Frontal cortex (tissue), 4 donors: Measurements from ENCODE around the gene DOCK8. TPM values are rescaled to one million over a fixed set of nuclear protein-coding genes. Genes with fewer than 3 reads are reported as not detected.

Experiments
- DNase-seq, 2 donors: peaks; one replicate each; pipeline ENCODE4 v3.0.0; 2012; ENCODE audit warnings: low spot score in 2 of 2
- FAIRE-seq: peaks from 2 replicates; lab custom pipeline; 2012; peaks lifted over from hg19 to GRCh38; lab: Jason Lieb, UNC
- total RNA-seq: library from RNA; depleted of rRNA; stranded (reverse); fragments of >200 nt; gene quantifications from one replicate; pipeline ENCODE4 v1.2.3, GENCODE V29; 2014
- donor health status: control.
- donor health status: control.
- donor health status: control.

Gene DOCK8
- total RNA-seq, 1 donor from 2014 or later, result 2.4 TPM

DNA sequence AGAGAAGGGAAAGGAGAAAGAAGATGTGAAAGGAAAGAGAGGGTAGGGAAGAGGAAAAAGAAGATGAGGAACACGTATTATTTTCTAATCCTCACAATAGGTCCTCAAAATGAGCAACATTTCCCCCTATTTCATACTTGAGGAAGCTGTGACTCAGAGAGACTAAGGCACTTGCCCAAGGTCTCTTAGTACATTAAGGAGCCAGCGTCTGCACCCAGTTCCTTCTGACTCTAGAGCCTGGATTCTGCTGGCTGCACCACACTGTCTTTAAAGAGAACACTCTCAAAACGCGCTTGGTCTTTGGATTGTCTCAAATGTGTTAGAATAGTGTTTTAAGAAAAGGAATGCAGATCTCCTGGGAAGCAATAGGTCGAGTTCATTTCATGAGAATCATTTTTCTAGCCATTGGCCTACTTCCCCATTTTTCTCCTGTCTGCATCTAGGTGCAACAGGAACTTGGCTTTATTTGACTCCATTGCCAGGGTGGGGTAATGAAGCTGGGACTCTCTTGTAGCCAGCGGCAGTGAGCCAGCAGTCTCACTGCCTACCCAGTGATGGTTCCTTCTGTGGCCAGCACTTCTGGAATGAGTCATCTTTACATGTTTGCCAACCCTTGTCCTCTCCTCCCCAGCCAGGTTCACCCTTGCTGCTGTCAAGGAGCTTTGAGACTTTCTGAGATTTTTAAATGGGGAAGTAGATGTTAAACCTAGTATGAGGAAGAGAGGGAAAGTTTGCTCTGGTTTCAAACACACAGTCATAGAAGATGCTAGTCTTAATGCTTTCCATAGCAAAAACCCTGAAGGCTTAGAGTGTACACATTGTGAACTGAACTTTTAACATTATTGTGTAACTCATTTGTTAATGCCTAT is 82.7 kb downstream of the DOCK8 start:
- DNase-seq (no peak), FAIRE-seq (no peak)

DNA sequence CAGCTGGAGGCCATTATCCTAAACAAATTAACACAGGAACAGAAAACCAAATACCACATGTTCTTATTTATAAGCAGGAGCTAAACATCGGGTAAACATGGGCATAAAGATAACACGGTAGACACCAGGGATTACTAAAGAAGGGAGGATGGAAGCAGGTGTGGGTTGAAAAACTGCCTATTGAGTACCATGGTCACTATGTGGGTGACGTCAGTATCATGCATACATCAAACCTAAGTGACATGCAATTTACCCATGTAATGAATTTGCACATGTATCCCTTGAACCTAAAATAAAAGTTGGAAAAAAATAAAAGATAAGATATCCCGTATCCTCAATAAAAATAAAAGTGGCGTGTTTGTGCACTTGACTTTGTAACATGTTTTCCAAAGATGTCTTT is 88.8 kb downstream of the DOCK8 start:
- DNase-seq, result no peak
- no peak for FAIRE-seq

DNA sequence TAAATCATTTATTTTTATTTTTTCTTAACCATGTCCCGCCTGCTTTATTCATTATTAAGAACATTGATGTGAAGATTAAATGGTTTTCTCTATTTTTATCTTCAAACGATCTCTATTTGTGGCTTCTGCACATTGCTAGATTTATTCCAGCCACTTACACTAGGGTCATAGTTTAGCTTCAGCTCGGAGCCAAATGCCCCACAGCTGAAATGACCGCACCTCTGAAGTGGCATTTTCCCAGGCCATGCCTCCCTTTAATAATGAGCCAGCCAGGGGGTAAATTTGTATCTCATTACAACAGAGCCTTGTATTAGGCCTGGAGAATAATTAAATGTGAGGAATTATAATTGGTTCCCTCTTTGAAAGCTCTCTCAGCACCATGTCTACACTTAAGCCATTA is 89.4 kb downstream of the DOCK8 start:
- DNase-seq (no peak), FAIRE-seq (no peak)

DNA sequence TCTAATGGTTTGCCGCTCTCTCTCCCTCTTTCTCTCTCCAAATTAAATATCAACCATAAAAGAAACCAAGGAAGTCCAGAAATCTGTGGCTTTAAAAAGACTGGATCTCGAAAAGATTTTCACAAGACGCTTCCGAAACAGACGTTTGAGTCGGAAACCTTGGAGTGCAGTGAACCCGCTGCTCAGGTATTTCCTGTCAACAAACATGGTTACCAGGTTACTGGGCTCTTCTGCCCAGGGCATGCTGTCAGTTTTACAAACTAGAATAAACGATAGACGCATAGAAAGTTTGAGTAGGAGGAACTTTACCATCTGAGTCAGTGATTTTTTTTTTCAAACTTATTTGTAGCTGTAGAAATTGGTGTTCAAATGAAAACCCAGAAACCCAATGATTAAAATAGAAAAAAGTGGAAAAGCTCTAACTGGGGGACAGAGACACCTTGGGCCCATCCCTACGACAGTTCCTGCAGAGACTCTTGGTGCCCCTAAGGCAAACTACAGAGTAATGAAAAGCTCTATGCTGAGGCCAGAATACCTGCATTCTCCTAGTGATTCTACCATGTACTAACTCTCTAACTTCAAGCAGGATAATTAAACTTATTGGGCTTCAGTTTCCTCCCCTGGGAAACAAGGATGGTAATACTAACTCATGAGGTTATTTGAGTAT is 90.0 kb downstream of the DOCK8 start:
- no peak for FAIRE-seq
- DNase-seq, result no peak

DNA sequence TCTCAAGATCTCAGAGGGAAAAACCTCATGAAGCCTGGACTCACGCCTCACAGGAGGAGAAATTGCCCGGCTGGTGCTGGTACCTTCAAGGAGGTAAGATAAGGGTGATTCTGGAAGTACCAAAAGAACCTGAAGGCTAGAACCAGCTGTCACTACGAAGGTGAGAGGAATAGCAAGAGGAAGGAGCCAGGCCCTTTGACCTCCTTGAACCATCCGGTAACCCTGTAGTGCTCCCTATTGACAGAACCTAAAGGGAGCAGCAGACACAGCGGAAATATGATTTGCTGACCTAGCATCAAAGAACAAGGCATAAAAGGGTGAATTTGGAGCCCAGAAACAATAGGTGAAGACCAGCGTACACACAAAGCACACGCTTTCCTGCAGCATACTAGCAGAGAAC is 92.2 kb downstream of the DOCK8 start:
- no peak for FAIRE-seq
- DNase-seq, result no peak

DNA sequence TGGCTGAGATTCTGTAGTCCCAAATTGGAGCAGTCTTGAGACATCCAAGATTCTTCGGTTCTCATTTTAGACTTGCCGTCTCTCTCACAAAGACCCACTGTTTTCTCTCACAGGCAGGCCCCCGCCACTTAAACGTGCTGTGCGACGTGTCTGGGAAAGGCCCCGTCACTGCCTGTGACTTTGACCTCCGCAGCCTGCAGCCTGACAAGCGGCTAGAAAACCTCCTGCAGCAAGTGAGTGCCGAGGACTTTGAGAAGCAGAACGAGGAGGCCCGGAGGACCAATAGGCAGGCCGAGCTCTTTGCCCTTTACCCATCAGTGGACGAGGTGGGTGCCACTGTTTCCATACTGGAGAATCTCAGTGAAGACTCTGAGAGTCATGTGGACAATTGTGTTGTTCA is 97.2 kb downstream of the DOCK8 start:
- no peak for DNase-seq
- no peak for FAIRE-seq

DNA sequence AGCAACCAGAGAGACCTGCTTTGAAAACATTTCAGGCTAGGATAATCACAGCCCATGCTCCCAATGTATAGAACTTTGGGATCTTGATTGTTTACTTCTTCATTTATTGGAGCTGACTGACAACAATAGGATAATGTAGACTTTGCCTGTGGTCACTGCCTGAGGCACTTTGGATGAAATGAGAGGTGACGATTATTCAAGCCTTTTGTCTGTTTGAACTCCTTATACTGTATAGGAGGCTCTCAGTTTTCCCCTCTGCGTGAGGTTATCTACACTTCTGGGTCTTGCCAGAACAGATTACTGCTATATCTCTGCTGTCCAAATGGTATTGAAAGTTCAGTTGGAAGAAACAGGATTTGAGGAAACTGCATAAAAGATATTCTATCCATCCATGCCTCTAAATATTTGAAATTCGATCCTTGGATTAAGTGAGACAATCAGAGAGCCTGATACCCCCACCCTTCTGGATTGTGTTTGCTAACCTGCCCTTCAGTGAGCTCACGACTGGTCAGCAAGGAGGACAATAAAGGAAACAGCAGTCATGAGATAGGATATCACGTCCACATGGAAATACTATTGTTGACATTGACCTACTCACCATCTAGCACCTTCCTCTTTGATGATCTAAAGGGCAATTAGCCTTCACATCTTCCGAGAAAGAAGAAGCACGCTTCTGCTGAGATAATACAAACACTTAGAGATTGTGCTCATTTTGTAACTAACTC is 98.1 kb downstream of the DOCK8 start:
- DNase-seq (no peak), FAIRE-seq (no peak)

DNA sequence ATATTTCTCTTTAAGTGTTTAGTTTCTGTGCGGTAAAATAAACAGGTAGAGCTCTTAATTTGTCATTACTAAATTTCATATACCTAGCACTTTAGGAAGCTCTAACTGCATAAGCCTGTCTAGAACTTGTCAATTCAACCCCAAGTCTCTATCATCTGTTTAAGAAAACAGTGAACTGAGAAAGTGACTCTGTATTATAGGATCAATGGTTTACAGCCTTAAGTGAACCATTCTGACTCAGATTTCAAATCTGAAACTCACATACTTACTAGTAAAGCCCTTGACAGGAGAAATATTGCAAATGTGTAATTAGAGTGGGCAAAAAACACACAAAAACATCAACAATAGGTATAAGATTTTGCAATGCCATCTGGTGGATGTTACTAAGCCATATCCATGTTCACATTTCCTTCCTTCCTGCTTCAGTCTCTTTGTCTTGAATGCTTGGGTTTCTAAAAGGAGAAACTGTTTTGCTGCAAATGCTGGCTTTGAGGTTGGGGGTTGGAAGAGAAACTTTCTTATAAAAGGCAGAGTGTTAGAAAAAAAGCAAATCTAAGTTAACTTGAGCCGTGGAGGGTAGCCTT is 101.8 kb downstream of the DOCK8 start:
- FAIRE-seq, result no peak
- DNase-seq, result no peak

DNA sequence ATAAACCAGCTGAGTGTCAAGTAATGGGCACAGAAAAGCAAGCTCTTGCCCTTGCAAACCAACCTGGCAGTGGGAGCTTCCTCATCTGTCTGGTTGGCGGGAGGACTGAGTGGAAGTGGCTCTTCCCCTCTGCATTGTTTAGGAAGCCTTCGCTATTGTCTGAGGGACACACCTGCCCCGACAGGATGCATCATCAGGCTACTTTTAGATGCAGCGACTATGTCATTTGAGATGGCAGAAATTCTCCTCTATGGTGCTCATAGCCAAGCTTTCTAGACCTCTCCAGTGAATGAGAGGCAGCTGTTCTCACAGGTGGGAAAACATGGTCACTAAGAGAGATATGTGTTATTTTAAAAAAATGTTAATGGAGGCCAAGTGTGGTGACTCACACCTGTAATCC is 104.0 kb downstream of the DOCK8 start:
- no peak for DNase-seq
- no peak for FAIRE-seq

DNA sequence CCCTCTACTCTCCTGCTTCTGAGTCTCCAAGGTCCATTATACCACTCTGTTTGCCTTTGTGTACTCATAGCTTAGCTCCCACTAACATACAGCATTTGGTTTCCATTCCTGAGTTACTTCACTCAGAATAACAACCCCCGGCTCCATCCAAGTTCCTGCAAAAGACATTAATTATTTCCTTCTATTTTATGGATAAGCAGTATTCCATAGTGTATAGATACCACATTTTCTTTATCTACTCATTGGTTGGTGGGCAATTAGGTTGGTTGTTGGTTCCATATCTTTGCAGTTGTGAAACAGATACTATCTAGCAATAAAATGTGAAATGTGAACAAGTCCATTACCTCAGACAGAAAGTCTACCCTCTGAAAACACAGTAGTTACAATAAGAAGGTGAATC is 110.3 kb downstream of the DOCK8 start:
- no peak for FAIRE-seq
- no peak for DNase-seq

DNA sequence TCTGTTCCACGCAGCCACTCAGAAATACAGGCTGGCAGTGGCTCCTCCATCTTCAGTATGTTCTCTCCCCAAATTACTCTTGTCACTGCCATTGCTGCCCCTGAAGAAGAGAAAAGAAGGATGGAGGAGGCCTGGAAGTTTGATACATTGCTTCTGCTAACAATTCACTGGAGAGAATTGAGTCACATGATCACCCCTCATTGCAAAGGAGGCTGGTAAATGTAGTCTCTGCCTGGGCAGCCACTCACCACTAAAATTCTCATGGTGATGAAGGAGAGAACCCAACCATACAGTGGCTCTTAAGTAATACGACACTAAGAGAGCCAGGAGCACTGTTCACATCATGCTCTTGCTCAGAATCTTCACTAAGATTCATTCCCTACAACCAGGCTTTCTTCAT is 112.0 kb downstream of the DOCK8 start:
- DNase-seq (no peak), FAIRE-seq (no peak)

DNA sequence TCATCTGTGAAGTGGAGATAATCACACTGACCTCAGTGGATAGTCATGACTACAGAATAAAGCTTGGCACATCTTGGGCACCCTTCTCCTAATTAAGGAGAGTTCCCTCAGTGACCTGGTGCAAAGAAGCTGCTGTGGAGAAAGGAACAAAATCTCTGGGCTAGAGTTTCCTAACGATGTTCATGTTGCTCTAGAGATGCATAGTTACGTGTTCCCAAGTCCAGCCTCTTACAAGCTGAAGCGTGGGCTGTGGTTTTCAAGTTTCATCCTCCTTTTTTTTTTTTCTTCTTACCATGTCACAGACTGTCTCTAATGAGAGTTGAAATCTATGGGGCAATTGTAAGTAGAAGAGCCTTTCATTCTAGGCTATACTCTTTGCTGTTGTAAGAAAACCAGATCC is 113.8 kb downstream of the DOCK8 start:
- FAIRE-seq, result no peak

DNA sequence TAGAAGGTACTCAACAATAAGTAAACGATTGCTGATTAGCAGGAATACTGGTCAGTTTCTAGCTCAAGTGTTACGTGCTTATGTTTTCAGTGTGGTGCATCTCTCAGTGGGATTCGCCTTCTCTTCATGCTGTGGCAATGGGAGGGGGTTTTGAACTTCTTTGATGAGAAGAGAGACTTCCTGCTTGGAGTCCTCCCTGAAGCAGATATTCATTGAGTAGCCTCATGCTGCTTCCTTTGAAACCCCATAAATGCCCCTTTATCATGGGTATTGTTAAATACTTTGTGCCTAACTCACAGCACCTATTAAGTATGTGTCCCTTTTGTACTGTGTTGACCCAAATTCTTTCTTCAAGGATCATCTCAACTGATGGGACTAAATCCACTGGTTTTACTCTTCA is 116.5 kb downstream of the DOCK8 start:
- no peak for FAIRE-seq
- no peak for DNase-seq

More for the DNA sequence above, 113.8 kb downstream of the DOCK8 start:
- DNase-seq, result no peak

DNA sequence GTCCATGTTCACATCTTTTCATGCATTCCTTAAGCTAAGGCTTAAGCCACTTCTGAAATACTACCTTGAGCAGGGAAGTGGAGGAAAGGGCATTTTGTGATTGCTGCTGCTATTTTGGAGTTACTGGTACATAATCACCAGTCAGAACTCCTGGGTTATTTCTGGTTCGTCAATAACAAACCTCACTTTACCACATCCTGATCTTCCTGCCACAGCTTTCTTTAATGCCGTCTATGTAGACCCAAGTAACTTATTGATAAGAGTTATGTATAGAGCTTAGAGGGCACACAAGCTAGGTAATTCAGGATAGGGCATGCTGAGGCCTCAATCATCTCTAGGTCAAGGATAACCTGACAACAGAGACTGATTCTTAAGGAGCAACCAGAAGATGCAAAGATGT is 120.7 kb downstream of the DOCK8 start:
- FAIRE-seq, result no peak
- no peak for DNase-seq

DNA sequence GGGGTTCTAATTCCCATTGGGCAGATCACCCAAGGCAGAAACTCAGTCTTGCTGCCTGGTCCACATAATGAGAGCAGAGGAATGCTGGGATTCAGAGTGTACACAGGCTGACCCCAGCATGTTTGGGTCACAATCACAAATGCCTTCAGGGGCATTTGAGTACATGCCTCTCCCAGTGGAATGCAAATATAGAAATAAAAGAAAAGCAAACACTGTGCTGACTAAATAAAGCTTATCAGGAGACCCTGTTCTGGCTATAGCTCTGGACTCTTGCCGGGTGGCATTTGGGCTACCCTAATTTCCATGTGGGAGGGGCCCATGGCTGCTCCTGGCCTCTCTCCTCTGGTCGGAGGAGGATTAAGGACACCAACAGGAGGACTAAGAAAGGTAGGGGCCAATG is 121.4 kb downstream of the DOCK8 start:
- no peak for FAIRE-seq

DNA sequence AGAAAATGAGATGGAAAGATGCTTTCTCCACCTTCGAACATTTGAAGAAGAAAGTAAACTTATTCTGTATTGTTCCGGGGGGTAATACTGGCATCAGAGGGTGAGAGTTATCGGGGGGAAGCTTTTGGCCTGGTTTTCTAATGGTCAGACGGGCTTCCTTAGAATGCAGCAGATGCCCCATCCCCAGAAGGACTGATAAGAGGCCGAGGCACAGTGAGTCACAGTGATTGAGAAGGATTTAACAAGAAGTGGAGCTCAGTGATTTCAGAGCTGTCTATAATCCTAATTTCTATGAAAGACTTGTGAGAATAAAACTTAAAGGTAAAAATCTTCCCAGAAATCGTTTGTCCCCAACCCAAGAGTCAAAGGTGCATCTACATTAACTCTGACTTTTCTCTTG is 123.9 kb downstream of the DOCK8 start:
- no peak for FAIRE-seq

More for the DNA sequence above, 121.4 kb downstream of the DOCK8 start:
- DNase-seq, result no peak

DNA sequence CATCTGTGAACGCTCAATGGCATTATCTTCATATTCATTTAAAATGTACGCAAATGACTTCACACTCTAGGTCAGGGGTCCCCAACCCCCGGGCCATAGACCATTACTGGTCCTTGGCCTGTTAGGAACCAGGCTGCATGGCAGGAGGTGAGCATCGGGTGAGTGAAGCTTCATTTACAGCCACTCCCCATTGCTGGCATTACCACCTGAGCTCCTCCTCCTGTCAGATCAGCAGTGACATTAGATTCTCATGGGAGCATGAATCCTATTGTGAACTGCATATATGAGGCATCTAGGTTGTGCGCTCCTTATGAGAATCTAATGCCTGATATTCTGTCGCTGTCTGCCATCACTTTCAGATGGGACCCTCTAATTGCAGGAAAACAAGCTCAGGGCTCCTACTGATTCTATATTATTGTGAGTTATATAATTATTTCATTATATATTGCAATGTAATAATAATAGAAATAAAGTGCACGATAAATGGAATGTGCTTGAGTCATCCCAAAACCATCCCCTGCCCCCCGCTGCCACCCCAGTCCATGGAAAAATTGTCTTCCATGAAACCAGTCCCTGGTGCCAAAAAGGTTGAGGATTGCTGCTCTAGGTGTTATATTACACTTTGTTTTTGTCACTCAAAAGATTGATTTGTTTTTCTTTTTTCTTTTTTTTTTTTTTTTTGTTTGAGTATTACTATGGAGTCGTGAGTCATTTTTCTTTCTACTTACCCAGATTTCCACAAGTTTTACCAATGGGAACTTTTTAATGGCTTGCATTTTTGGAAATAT is 127.2 kb downstream of the DOCK8 start:
- FAIRE-seq, result no peak

More for the DNA sequence above, 123.9 kb downstream of the DOCK8 start:
- DNase-seq, result no peak

DNA sequence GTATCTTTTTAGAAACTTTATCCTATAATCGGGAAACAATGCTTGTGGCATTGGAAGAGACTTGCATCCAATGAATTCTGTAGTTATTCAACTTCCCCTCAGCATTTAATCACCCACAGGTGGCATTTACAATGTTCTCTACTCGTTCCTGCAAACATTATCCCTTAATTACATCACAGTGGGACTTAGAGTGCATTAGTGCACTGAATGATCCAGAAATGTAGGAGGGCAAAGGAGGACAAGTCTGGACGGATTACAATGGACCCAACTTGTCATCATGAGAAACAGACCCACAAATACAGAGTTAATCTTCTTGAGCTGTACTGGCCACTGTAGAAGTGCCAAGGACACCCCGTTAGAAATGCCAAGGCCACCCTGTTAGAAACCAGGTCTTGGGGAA is 129.1 kb downstream of the DOCK8 start:
- DNase-seq, result no peak
- no peak for FAIRE-seq

More for the DNA sequence above, 127.2 kb downstream of the DOCK8 start:
- no peak for DNase-seq

DNA sequence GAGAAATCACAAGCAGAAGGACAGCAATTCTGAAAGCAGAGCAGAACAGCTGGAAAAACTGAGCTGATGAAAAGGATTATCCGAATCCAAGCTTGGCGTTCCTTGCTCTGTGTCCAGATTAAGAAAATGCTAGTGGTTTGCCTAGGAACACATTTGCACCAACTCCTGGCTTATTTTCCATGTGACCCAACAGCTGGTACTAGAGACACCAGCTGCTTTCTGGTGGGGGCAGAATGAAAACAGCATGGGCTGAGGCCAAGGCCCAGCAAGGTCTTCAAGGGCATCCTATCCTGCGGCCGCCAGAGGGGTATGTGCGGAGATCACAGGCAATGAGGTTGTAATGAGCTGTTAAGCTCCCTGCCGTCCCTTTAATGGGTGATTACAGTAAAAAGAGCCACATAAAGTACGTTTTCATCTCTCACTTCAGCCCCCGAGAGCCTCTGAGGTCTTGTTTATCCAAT is 131.5 kb downstream of the DOCK8 start:
- no peak for FAIRE-seq
- DNase-seq, result no peak
